Lower leg skin (tissue), 4 donors: Measurements from ENCODE around the gene MYBL2. TPM values are rescaled to one million over a fixed set of nuclear protein-coding genes. Genes with fewer than 3 reads are reported as not detected.

Experiments used
- DNase-seq, 2 donors: peaks; one replicate each; pipeline ENCODE4 v3.0.0-alpha.2; 2019; ENCODE audit warnings: low spot score in 2 of 2
- H3K4me3 ChIP-seq: fragments of 200-600 bp; sonication (generic); 2 replicates; pipeline ENCODE4 v1.5.1; 2017; ENCODE audit warnings: mild to moderate bottlenecking, low read depth; ENCODE audit not compliant: poor library complexity, severe bottlenecking
- CTCF ChIP-seq, 3 donors: fragments of 450-650 bp; IDR thresholded peaks; one replicate each; pipeline ENCODE4 v1.5.1; 2016; ENCODE audit warnings: antibody characterized with exemption in 3 of 3, mild to moderate bottlenecking in 3 of 3, moderate library complexity in 2 of 3
- POLR2A ChIP-seq, 2 donors: fragments of 450-650 bp; IDR thresholded peaks; one replicate each; pipeline ENCODE4 v1.6.1; 2016 to 2017; ENCODE audit warnings: antibody characterized with exemption in 2 of 2, mild to moderate bottlenecking in 1 of 2, moderate library complexity in 1 of 2
- WGBS, 2 donors: methylation state at CpG; one replicate each; pipeline ENCODE4 v1.1.5; 2018; 5-methylcytosine and 5-hydroxymethylcytosine counted together
- intact Hi-C: fragments of 100-400 bp; cut with DNase I; formaldehyde crosslinking; loops from one replicate; pipeline ENCODE4 v1.15.0; 2023; ENCODE audit warnings: low total_unique reads
- total RNA-seq, 4 donors: library from RNA; depleted of rRNA; stranded (reverse); fragments of >200 nt; gene quantifications; one replicate each; pipeline ENCODE4 v1.1.0, GENCODE V29; 2016

Gene MYBL2
- total RNA-seq, 4 donors from 2014 or later, result 0.19 to 1.2 (median 0.71) TPM

GRCh38 chr20:43744151-43744611, 77.3 kb downstream of the MYBL2 start:
- 58 to 73% methylated on average over 7 to 9 of the region's 9 CpGs for WGBS, 2 donors
- no peak for DNase-seq
- H3K4me3 ChIP-seq, result no peak overlapping the region
- no peak for TF ChIP-seq CTCF (IDR thresholded peaks at IDR 0.05)
- intact Hi-C loops, result loop anchor here (5.0 kb wide), 1 partner anchor 338 kb away; no protein-coding TSS in a partner anchor

- intact Hi-C loops, result loop anchor here (5.0 kb wide), 1 partner anchor 337 kb away; no protein-coding TSS in a partner anchor
Observed at GRCh38 chr20:43744966-43745730, 78.2 kb downstream of the MYBL2 start.

DNA sequence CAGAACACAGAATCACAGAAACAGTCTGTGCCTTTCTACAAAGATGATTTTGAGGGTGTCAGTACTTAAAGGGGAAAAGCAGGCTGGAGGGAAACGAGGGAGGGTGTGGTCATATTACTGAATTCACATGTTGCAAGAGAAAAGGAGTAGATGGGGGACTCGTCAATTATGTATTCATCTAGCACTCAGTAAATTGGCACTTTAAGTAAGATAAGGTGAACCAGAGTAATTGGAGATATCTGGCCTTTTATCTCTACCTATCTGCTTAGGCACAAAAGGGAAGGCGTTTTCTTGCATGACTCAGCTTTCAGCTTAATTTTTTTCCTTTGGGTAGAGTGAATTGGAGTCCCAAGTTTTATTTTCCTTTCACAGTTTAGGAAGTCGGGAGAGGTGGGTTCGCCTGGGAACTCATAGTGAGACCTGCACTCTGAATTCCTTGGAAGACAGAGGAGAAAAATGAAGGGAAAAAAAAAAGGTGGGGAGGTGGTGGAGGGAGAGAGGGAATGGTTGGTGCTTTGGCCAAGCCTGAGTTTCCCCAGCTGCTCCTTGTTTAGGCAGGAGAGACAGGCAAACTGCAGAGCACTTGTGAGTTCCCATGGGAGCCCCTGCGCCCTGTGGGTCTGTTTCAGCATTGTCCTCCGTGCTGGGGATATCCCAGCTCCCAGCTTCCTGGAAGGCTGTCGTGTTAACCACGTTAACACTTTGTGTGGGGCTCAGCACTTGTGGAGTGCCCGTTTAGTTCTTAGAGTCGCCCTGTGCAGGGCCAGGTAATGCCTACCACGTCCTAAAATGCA, 79.6 kb downstream of the MYBL2 start:
- no peak overlapping the region for H3K4me3 ChIP-seq
- no peak for TF ChIP-seq POLR2A (IDR thresholded peaks at IDR 0.05)
- no peak for TF ChIP-seq CTCF (IDR thresholded peaks at IDR 0.05)
- 36 to 39% methylated on average over 12 of the region's 12 CpGs for WGBS, 2 donors
- DNase-seq, result no peak
- intact Hi-C loops, result no loop called here

More at GRCh38 chr20:43744966-43745730, 78.2 kb downstream of the MYBL2 start:
- WGBS, 2 donors, result 45 to 49% methylated on average over 12 of the region's 12 CpGs
- DNase-seq, result no peak
- no peak overlapping the region for H3K4me3 ChIP-seq
- TF ChIP-seq POLR2A (IDR thresholded peaks at IDR 0.05), result no peak
- no peak for TF ChIP-seq CTCF (IDR thresholded peaks at IDR 0.05)

DNA sequence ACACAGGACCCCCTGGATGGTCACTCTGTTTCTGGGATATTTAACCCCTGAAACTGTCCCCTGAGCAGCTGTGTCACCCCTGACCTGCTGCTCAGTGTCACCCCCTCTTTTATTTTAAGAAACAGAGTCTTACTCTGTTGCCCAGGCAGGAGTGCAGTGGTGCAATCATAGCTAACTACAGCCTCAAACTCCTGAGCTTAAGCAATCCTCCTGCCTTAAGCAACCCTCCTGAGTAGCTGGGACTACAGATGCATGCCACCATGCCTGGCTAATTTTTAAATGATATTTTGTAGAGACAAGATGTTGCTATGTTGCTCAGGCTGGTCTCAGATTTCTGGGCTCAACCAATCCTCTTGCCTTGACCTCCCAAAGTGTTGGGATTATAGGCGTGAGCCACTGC, 81.4 kb downstream of the MYBL2 start:
- no peak for DNase-seq
- TF ChIP-seq POLR2A (IDR thresholded peaks at IDR 0.05) (no peak), CTCF (IDR thresholded peaks at IDR 0.05) (no peak)
- WGBS, 2 donors, result 85 to 88% methylated on average over 1 of the region's 1 CpG
- intact Hi-C loops, result no loop called here
- H3K4me3 ChIP-seq, result no peak overlapping the region

DNA sequence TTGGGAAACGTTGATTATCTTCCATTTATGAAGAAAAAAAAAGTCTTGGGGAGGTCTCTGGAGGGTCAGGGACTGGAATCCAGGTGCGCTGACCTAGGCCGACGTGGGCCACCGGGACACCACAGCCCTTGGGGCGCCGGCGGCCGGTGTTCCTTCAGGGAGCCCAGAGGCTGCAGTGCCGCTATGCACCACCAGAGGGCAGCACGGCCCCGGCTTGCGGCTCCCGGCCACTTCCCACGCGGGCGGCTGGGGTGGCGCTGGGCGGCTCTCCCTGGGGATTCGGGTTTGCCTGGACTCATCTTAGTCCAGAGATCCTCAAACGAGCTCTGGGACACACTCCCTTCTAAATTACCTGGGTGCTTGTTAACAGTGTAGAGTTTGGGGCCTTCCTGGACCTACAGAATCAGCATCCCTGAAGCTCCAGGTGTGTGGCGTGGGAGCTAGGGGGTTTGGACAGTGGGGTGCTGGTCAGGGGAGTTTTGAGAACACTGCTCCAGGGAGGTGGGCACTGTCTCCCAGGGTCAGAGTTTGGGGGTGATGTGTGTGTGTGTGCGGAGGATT, 82.9 kb downstream of the MYBL2 start:
- TF ChIP-seq CTCF (IDR thresholded peaks at IDR 0.05) (peak in 1 of 3 donors; percentile 74), POLR2A (IDR thresholded peaks at IDR 0.05) (no peak)
- 8 to 9% methylated on average over 21 to 23 of the region's 23 CpGs for WGBS, 2 donors
- intact Hi-C loops, result no loop called here
- H3K4me3 ChIP-seq, result no peak overlapping the region
- peak; percentile 55 to 92 for DNase-seq
